Liver (tissue), 9 donors: ENCODE data around the gene C1orf210. TPM values are rescaled to one million over a fixed set of nuclear protein-coding genes. Genes with fewer than 3 reads are reported as not detected.

Experiments
- DNase-seq: peaks from one replicate; pipeline ENCODE4 v3.0.0-alpha.2; 2017; ENCODE audit warnings: low spot score
- H3K27ac ChIP-seq, 2 donors: one replicate each; pipeline ENCODE4 v1.7.0; 2013; ENCODE audit warnings: inconsistent platforms in 2 of 2, low read length in 2 of 2, control low read depth in 1 of 2, low read depth in 1 of 2, mild to moderate bottlenecking in 1 of 2
- H3K27me3 ChIP-seq, 4 donors: one replicate each; pipeline versions ENCODE4 v1.6.1 to v1.7.0; 2013; ENCODE audit warnings: low read length in 3 of 4, inconsistent platforms in 1 of 4, mild to moderate bottlenecking in 1 of 4, moderate library complexity in 1 of 4; ENCODE audit not compliant: control insufficient read depth in 4 of 4, insufficient read depth in 4 of 4
- H3K36me3 ChIP-seq, 4 donors: one replicate each; pipeline versions ENCODE4 v1.6.1 to v1.7.0; 2013; ENCODE audit warnings: low read length in 3 of 4, mild to moderate bottlenecking in 3 of 4, low read depth in 1 of 4, moderate library complexity in 1 of 4; ENCODE audit not compliant: control insufficient read depth in 4 of 4, insufficient read depth in 3 of 4
- H3K4me1 ChIP-seq, 4 donors: one replicate each; pipeline versions ENCODE4 v1.6.1 to v1.7.0; 2013; ENCODE audit warnings: low read length in 3 of 4, mild to moderate bottlenecking in 3 of 4, moderate library complexity in 1 of 4; ENCODE audit not compliant: control insufficient read depth in 4 of 4, insufficient read depth in 4 of 4
- H3K4me3 ChIP-seq, 3 donors: one replicate each; pipeline versions ENCODE4 v1.6.1 to v1.7.0; 2013; ENCODE audit warnings: low read length in 3 of 3, control low read depth in 1 of 3, low read depth in 1 of 3, mild to moderate bottlenecking in 1 of 3
- H3K9ac ChIP-seq, 2 donors: one replicate each; pipeline ENCODE4 v1.7.0; 2013; ENCODE audit warnings: low read length in 2 of 2, mild to moderate bottlenecking in 2 of 2, moderate library complexity in 2 of 2, control low read depth in 1 of 2, low read depth in 1 of 2
- H3K9me3 ChIP-seq, 4 donors: one replicate each; pipeline versions ENCODE4 v1.6.1 to v1.7.0; 2013; ENCODE audit warnings: low read length in 3 of 4; ENCODE audit not compliant: control insufficient read depth in 4 of 4
- ATF3 ChIP-seq: IDR thresholded peaks from 2 replicates; pipeline ENCODE4 v1.6.1; 2016; ENCODE audit warnings: antibody characterized with exemption
- CTCF ChIP-seq: fragments of 150-350 bp; IDR thresholded peaks from 2 replicates; pipeline ENCODE4 v1.5.1; 2017; ENCODE audit warnings: improper control_type of control experiment, low read depth, low read length; ENCODE audit not compliant: missing input control
- EGR1 ChIP-seq, 2 donors: IDR thresholded peaks; 2 replicates each; pipeline ENCODE4 v1.6.1; 2016 to 2018; ENCODE audit warnings: antibody characterized with exemption in 2 of 2, low read depth in 2 of 2
- FOXA1 ChIP-seq: IDR thresholded peaks from 2 replicates; pipeline ENCODE4 v1.6.1; 2016; ENCODE audit warnings: antibody characterized with exemption
- FOXA2 ChIP-seq: IDR thresholded peaks from 2 replicates; pipeline ENCODE4 v1.6.1; 2016; ENCODE audit warnings: antibody characterized with exemption
- GABPA ChIP-seq, 2 donors: IDR thresholded peaks in 1 of 2; conservative IDR thresholded peaks in 1 of 2; 2 replicates each; pipeline ENCODE4 v1.6.1; 2016; ENCODE audit warnings: antibody characterized with exemption in 2 of 2, mild to moderate bottlenecking in 1 of 2, moderate library complexity in 1 of 2
- HNF4A ChIP-seq, 2 donors: conservative IDR thresholded peaks; 2 replicates each; pipeline ENCODE4 v1.6.1; 2016; ENCODE audit warnings: antibody characterized with exemption in 2 of 2, mild to moderate bottlenecking in 2 of 2
- HNF4G ChIP-seq: IDR thresholded peaks from 2 replicates; pipeline ENCODE4 v1.6.1; 2016; ENCODE audit warnings: antibody characterized with exemption
- JUND ChIP-seq, 2 donors: IDR thresholded peaks; 2 replicates each; pipeline ENCODE4 v1.6.1; 2016; ENCODE audit warnings: antibody characterized with exemption in 2 of 2
- MAX ChIP-seq: IDR thresholded peaks from 2 replicates; pipeline ENCODE4 v1.6.1; 2016; ENCODE audit warnings: antibody characterized with exemption
- RAD21 ChIP-seq, 2 donors: IDR thresholded peaks; 2 replicates each; pipeline ENCODE4 v1.6.1; 2016; ENCODE audit warnings: antibody characterized with exemption in 2 of 2, mild to moderate bottlenecking in 2 of 2
- REST ChIP-seq: IDR thresholded peaks from 2 replicates; pipeline ENCODE4 v1.6.1; 2016; ENCODE audit warnings: antibody characterized with exemption, mild to moderate bottlenecking
- RXRA ChIP-seq, 2 donors: IDR thresholded peaks; 2 replicates each; pipeline ENCODE4 v1.6.1; 2017 to 2018; ENCODE audit warnings: antibody characterized with exemption in 2 of 2, mild to moderate bottlenecking in 1 of 2
- SP1 ChIP-seq: IDR thresholded peaks from 2 replicates; pipeline ENCODE4 v1.6.1; 2018; ENCODE audit warnings: antibody characterized with exemption, mild to moderate bottlenecking
- TAF1 ChIP-seq: conservative IDR thresholded peaks from 2 replicates; pipeline ENCODE4 v1.6.1; 2016; ENCODE audit warnings: antibody characterized with exemption, mild to moderate bottlenecking
- ZBTB33 ChIP-seq: IDR thresholded peaks from 2 replicates; pipeline ENCODE4 v1.6.1; 2016; ENCODE audit warnings: antibody characterized with exemption
- WGBS: extraction: QIAGEN DNeasy Blood & Tissue Kit; methylation state at CpG from one replicate; pipeline ENCODE4 v1.1.7; 2013; 5-methylcytosine and 5-hydroxymethylcytosine counted together
- polyA plus RNA-seq, 2 donors: library from polyadenylated mRNA; stranded (reverse) in 1 of 2; unstranded in 1 of 2; fragments of 200-250 nt in 1 of 2; fragments of >200 nt in 1 of 2; fragmentation: Nextera tagmentation in 1 of 2; extraction: Ambion mirVana in 1 of 2; gene quantifications; one replicate each; pipeline versions ENCODE4 v1.2.1 to v1.2.3, GENCODE V29; 2013 to 2015
- total RNA-seq, 2 donors: library from RNA; depleted of rRNA; stranded (reverse); fragments of >200 nt; gene quantifications; one replicate each; pipeline ENCODE4 v1.2.3, GENCODE V29; 2014
- donor health status: healthy.
- donor health status: healthy.
- donor health status: healthy.
- donor health status: healthy.
- donor health status: healthy.

Gene C1orf210
- total and polyA plus RNA-seq, 4 donors, result 0.75 to 5.0 (median 1.2) TPM

GRCh38 chr1:43274804-43275180 is 10.6 kb downstream of the C1orf210 start:
- TF ChIP-seq FOXA2, result no peak
- no peak for TF ChIP-seq HNF4G
- no peak for TF ChIP-seq CTCF
- TF ChIP-seq ATF3, result no peak
- no peak for TF ChIP-seq RXRA (IDR thresholded peaks at IDR 0.05)
- TF ChIP-seq REST, result no peak
- TF ChIP-seq ZBTB33, result no peak
- TF ChIP-seq GABPA (IDR thresholded peaks at IDR 0.05 in 1 of 2, conservative IDR thresholded peaks at IDR 0.05 in 1 of 2), result no peak
- no peak for TF ChIP-seq EGR1 (IDR thresholded peaks at IDR 0.05; ENCODE audit: low read depth in 2 of 2)
- no peak for TF ChIP-seq JUND (IDR thresholded peaks at IDR 0.05)
- no peak for TF ChIP-seq TAF1
- no peak for TF ChIP-seq SP1
- TF ChIP-seq FOXA1, result no peak
- TF ChIP-seq RAD21 (IDR thresholded peaks at IDR 0.05), result no peak
- no peak for TF ChIP-seq MAX
- no peak for TF ChIP-seq HNF4A (conservative IDR thresholded peaks at IDR 0.05)
- H3K27ac ChIP-seq, result no peak overlapping the region
- H3K4me1 ChIP-seq, result peaks cover 8 to 39% (median 26%) of the 10 kb centered on the region in 4 donors
- 83% methylated on average over 8 of the region's 8 CpGs for WGBS
- H3K27me3 ChIP-seq, result peaks cover 0 to 2% (median 0%) of the 10 kb centered on the region in 4 donors
- no peaks in the 10 kb centered on the region for H3K36me3 ChIP-seq
- no peak for DNase-seq
- no peak overlapping the region for H3K4me3 ChIP-seq
- H3K9ac ChIP-seq, result no peak overlapping the region
- no peaks in the 10 kb centered on the region for H3K9me3 ChIP-seq
